ENCODE data around the gene POLR2E. TPM values are rescaled to one million over a fixed set of nuclear protein-coding genes. Genes with fewer than 3 reads are reported as not detected.

The POLR2E gene
- total RNA-seq, 1 experiment from 2014 or later, result 343 TPM

GRCh38 chr19:1102407-1103131 lies 7.4 kb upstream of the POLR2E start:
- Histone ChIP-seq H3K9me3 (ENCODE audit: low read depth, low read length, poor library complexity, severe bottlenecking) (peaks cover 6% of the 10 kb centered on the region), H3K4me3 (ENCODE audit: low read depth, low read length, poor library complexity, severe bottlenecking) (no peak overlapping the region), H3K4me1 (ENCODE audit: insufficient read depth, low read length, poor library complexity, severe bottlenecking) (peaks cover 30% of the 10 kb centered on the region), H3K27ac (ENCODE audit: low read depth, low read length, poor library complexity, severe bottlenecking) (peak overlapping the region; percentile 55), H3K27me3 (replicated peaks; ENCODE audit: insufficient read depth, low read depth, low read length, poor library complexity) (no peaks in the 10 kb centered on the region), H3K36me3 (ENCODE audit: insufficient read depth, low read length, poor library complexity, severe bottlenecking) (peaks cover 18% of the 10 kb centered on the region)
- DNase-seq (ENCODE audit: low spot score), result no peak
- POLR2A ChIA-PET (ENCODE audit: low non-redundant PET), result interaction anchor here (0.7 kb wide), 1 partner anchor 12 kb away, joined by 4 read pairs; no protein-coding TSS in a partner anchor
- CTCF ChIA-PET, result no interaction called here
- BruUV-seq (replicated peaks), result no TSS peak
- intact Hi-C loops (cut with micrococcal nuclease; ENCODE audit: unreplicated experiment), result loop anchor here (10.0 kb wide), 1 partner anchor 78 kb away; the partner anchor contains the start of genes CNN2, RNU6-2 and TMEM259
- TF ChIP-seq CTCF (conservative IDR thresholded peaks at IDR 0.05; ENCODE audit: low read depth, low read length) (no peak), EZH2 (IDR thresholded peaks at IDR 0.05; ENCODE audit: borderline replicate concordance, low read depth, low read length, poor library complexity, severe bottlenecking) (no peak)

GRCh38 chr19:1101337-1101698 lies 6.1 kb upstream of the POLR2E start:
- CTCF ChIA-PET, result no interaction called here

More at GRCh38 chr19:1101337-1101698, 6.1 kb upstream of the POLR2E start:
- Histone ChIP-seq H3K4me3 (ENCODE audit: low read depth, low read length, poor library complexity, severe bottlenecking) (no peak overlapping the region), H3K4me1 (ENCODE audit: insufficient read depth, low read length, poor library complexity, severe bottlenecking) (peaks cover 19% of the 10 kb centered on the region), H3K9me3 (ENCODE audit: low read depth, low read length, poor library complexity, severe bottlenecking) (peaks cover 6% of the 10 kb centered on the region), H3K27me3 (replicated peaks; ENCODE audit: insufficient read depth, low read depth, low read length, poor library complexity) (no peaks in the 10 kb centered on the region), H3K27ac (ENCODE audit: low read depth, low read length, poor library complexity, severe bottlenecking) (peak overlapping the region; percentile 55), H3K36me3 (ENCODE audit: insufficient read depth, low read length, poor library complexity, severe bottlenecking) (peaks cover 6% of the 10 kb centered on the region)
- DNase-seq (ENCODE audit: low spot score), result peak; percentile 56
- TF ChIP-seq CTCF (conservative IDR thresholded peaks at IDR 0.05; ENCODE audit: low read depth, low read length), result no peak
- TF ChIP-seq EZH2 (IDR thresholded peaks at IDR 0.05; ENCODE audit: borderline replicate concordance, low read depth, low read length, poor library complexity, severe bottlenecking), result no peak
- POLR2A ChIA-PET (ENCODE audit: low non-redundant PET), result no interaction called here
- BruUV-seq (replicated peaks), result no TSS peak
- intact Hi-C loops (cut with micrococcal nuclease; ENCODE audit: unreplicated experiment), result loop anchor here (10.0 kb wide), 1 partner anchor 77 kb away; the partner anchor contains the start of genes CNN2, RNU6-2 and TMEM259

Data from A673 (cell line).